GM18870 (cell line): ENCODE results near the gene ATXN7L1.
"Not testable (repeated sequence)": the region's sequence is repeated elsewhere in the genome, so short reads cannot be mapped to it uniquely, and the experiment has no call there.

ENCODE experiments used
- ATAC-seq: cut with Tn5 transposase; IDR thresholded peaks from one replicate; pipeline ENCODE4 v1.9.1; 2021; ENCODE audit warnings: moderate library complexity; ENCODE audit not compliant: unreplicated experiment

Gene ATXN7L1

GRCh38 chr7:105894131-105894530 lies 17.7 kb upstream of the ATXN7L1 start:
- no peak for ATAC-seq

GRCh38 chr7:105892387-105892786 lies 16.0 kb upstream of the ATXN7L1 start:
- no peak for ATAC-seq

- ATAC-seq = no peak
Observed at GRCh38 chr7:105890290-105890997, 14.0 kb upstream of the ATXN7L1 start.

- ATAC-seq = no peak
Observed at GRCh38 chr7:105887569-105888189, 11.3 kb upstream of the ATXN7L1 start.

- ATAC-seq = no peak
Observed at GRCh38 chr7:105886776-105887175, 10.4 kb upstream of the ATXN7L1 start.

- no peak for ATAC-seq
Observed at GRCh38 chr7:105885387-105886111, 9.2 kb upstream of the ATXN7L1 start.

GRCh38 chr7:105883179-105883578 lies 6.8 kb upstream of the ATXN7L1 start:
- not testable (repeated sequence) for ATAC-seq

- no peak for ATAC-seq
Observed at GRCh38 chr7:105881439-105881838, 5.0 kb upstream of the ATXN7L1 start.

- no peak for ATAC-seq
Observed at GRCh38 chr7:105880571-105881330, 4.4 kb upstream of the ATXN7L1 start.

GRCh38 chr7:105879782-105880181 lies 3.4 kb upstream of the ATXN7L1 start:
- no peak for ATAC-seq

- no peak for ATAC-seq
Observed at GRCh38 chr7:105878746-105879605, 2.6 kb upstream of the ATXN7L1 start.

- ATAC-seq = no peak
Observed at GRCh38 chr7:105877736-105878135, 1.3 kb upstream of the ATXN7L1 start.

GRCh38 chr7:105876964-105877601 lies 684 bp upstream of the ATXN7L1 start:
- ATAC-seq = no peak

- no peak for ATAC-seq
Observed at GRCh38 chr7:105875505-105875904, 894 bp downstream of the ATXN7L1 start.

- ATAC-seq = no peak
Observed at GRCh38 chr7:105874055-105874454, 2.3 kb downstream of the ATXN7L1 start.

GRCh38 chr7:105872491-105872890 lies 3.9 kb downstream of the ATXN7L1 start:
- ATAC-seq = no peak

GRCh38 chr7:105871142-105871541 lies 5.3 kb downstream of the ATXN7L1 start:
- ATAC-seq = no peak

GRCh38 chr7:105866102-105866801 lies 10.1 kb downstream of the ATXN7L1 start:
- ATAC-seq = no peak

- no peak for ATAC-seq
Observed at GRCh38 chr7:105863876-105864275, 12.5 kb downstream of the ATXN7L1 start.
